Neural progenitor cell (in vitro differentiated cells): Measurements from ENCODE around the gene EML5. TPM values are rescaled to one million over a fixed set of nuclear protein-coding genes. Genes with fewer than 3 reads are reported as not detected.

ENCODE experiments used
- DNase-seq: peaks from one replicate; pipeline ENCODE4 v3.0.0-alpha.2; 2016; ENCODE audit warnings: low spot score
- H2AFZ ChIP-seq: fragments of 200-600 bp; sonication (generic); replicated peaks from 2 replicates; pipeline ENCODE4 v1.6.1; 2016; ENCODE audit warnings: antibody characterized with exemption
- H3F3A ChIP-seq: fragments of 200-600 bp; sonication (generic); 2 replicates; pipeline ENCODE4 v1.6.1; 2016; ENCODE audit warnings: antibody characterized with exemption, low read depth
- H3K27ac ChIP-seq: fragments of 200-600 bp; sonication (generic); 2 replicates; pipeline ENCODE4 v1.5.1; 2016; ENCODE audit warnings: mild to moderate bottlenecking
- H3K27me3 ChIP-seq: fragments of 200-600 bp; sonication (generic); 2 replicates; pipeline ENCODE4 v1.6.1; 2016; ENCODE audit warnings: mild to moderate bottlenecking, moderate library complexity
- H3K36me3 ChIP-seq: fragments of 200-600 bp; sonication (generic); 2 replicates; pipeline ENCODE4 v1.5.1; 2016
- H3K4me1 ChIP-seq: fragments of 200-600 bp; sonication (generic); 2 replicates; pipeline ENCODE4 v1.6.1; 2016; ENCODE audit warnings: mixed run types
- H3K4me2 ChIP-seq: fragments of 200-600 bp; sonication (generic); 2 replicates; pipeline ENCODE4 v1.6.1; 2016
- H3K4me3 ChIP-seq: fragments of 200-600 bp; sonication (generic); 2 replicates; pipeline ENCODE4 v1.5.1; 2016
- H3K79me2 ChIP-seq: fragments of 200-600 bp; sonication (generic); 2 replicates; pipeline ENCODE4 v1.6.1; 2016; ENCODE audit warnings: low read depth
- H3K9ac ChIP-seq: fragments of 200-600 bp; sonication (generic); 2 replicates; pipeline ENCODE4 v1.6.1; 2016
- H3K9me3 ChIP-seq: fragments of 200-600 bp; sonication (generic); 2 replicates; pipeline ENCODE4 v1.5.1; 2016; ENCODE audit warnings: low read depth
- H4K20me1 ChIP-seq: fragments of 200-600 bp; sonication (generic); 2 replicates; pipeline ENCODE4 v1.6.1; 2016; ENCODE audit warnings: low read depth
- H3K27ac Mint-ChIP-seq: 3 replicates; pipeline ENCODE4 v1.8.0; 2021; ENCODE audit warnings: mixed read lengths
- H3K27me3 Mint-ChIP-seq: 2 replicates; pipeline ENCODE4 v1.8.0; 2022; ENCODE audit warnings: low read depth, mild to moderate bottlenecking, inconsistent platforms, moderate library complexity, mixed read lengths; ENCODE audit not compliant: insufficient read depth
- H3K36me3 Mint-ChIP-seq: 3 replicates; pipeline ENCODE4 v1.8.0; 2021; ENCODE audit warnings: mixed read lengths
- H3K4me1 Mint-ChIP-seq: 3 replicates; pipeline ENCODE4 v1.8.0; 2021; ENCODE audit warnings: mixed read lengths
- H3K4me3 Mint-ChIP-seq: 3 replicates; pipeline ENCODE4 v1.8.0; 2021; ENCODE audit warnings: mild to moderate bottlenecking, moderate library complexity, mixed read lengths
- H3K9me3 Mint-ChIP-seq: 3 replicates; pipeline ENCODE4 v1.8.0; 2020; ENCODE audit warnings: mixed read lengths
- CTCF ChIP-seq: fragments of 200-600 bp; sonication (generic); IDR thresholded peaks from 2 replicates; pipeline ENCODE4 v1.5.1; 2017; ENCODE audit warnings: antibody characterized with exemption, mild to moderate bottlenecking
- EZH2 ChIP-seq: fragments of 200-600 bp; sonication (generic); IDR thresholded peaks from 2 replicates; pipeline ENCODE4 v1.6.1; 2017; ENCODE audit warnings: antibody characterized with exemption, mild to moderate bottlenecking, moderate library complexity
- EZH2phosphoT487 ChIP-seq: fragments of 200-600 bp; sonication (generic); IDR thresholded peaks from 2 replicates; pipeline ENCODE4 v1.6.1; 2017; ENCODE audit warnings: antibody characterized with exemption
- total RNA-seq: library from RNA; depleted of rRNA; stranded (reverse); fragments of >200 nt; gene quantifications from 2 replicates; pipeline ENCODE4 v1.2.3, GENCODE V29; 2015; ENCODE audit warnings: low replicate concordance

EML5 gene
- total RNA-seq, 1 donor from 2014 or later, result 0.71 TPM

GRCh38 chr14:88737245-88737644, 55.5 kb downstream of the EML5 start:
- no peak overlapping the region for H3K27ac Mint-ChIP-seq
- no peaks in the 10 kb centered on the region for H3K27me3 Mint-ChIP-seq
- Histone ChIP-seq H2AFZ (no peak overlapping the region), H3K79me2 (no peaks in the 10 kb centered on the region), H3K27me3 (no peaks in the 10 kb centered on the region), H4K20me1 (no peaks in the 10 kb centered on the region), H3K4me2 (no peak overlapping the region), H3F3A (no peaks in the 10 kb centered on the region), H3K9me3 (no peaks in the 10 kb centered on the region), H3K4me1 (no peaks in the 10 kb centered on the region), H3K27ac (no peak overlapping the region), H3K9ac (no peak overlapping the region), H3K36me3 (no peaks in the 10 kb centered on the region), H3K4me3 (no peak overlapping the region)
- no peaks in the 10 kb centered on the region for H3K36me3 Mint-ChIP-seq
- H3K4me1 Mint-ChIP-seq, result no peaks in the 10 kb centered on the region
- H3K4me3 Mint-ChIP-seq, result no peak overlapping the region
- no peaks in the 10 kb centered on the region for H3K9me3 Mint-ChIP-seq
- no peak for TF ChIP-seq CTCF
- TF ChIP-seq EZH2, result no peak
- no peak for TF ChIP-seq EZH2phosphoT487
- no peak for DNase-seq

- H3K27ac ChIP-seq, result no peak overlapping the region
- no peaks in the 10 kb centered on the region for H3K4me1 Mint-ChIP-seq
- no peaks in the 10 kb centered on the region for H3K4me1 ChIP-seq
- no peak overlapping the region for H3K4me3 ChIP-seq
- no peaks in the 10 kb centered on the region for H3K27me3 ChIP-seq
- DNase-seq, result no peak
- H3K79me2 ChIP-seq, result no peaks in the 10 kb centered on the region
- no peaks in the 10 kb centered on the region for H3K36me3 Mint-ChIP-seq
- no peak overlapping the region for H3K4me3 Mint-ChIP-seq
- no peak overlapping the region for H2AFZ ChIP-seq
- H3K27me3 Mint-ChIP-seq, result no peaks in the 10 kb centered on the region
- no peaks in the 10 kb centered on the region for H3K36me3 ChIP-seq
- no peaks in the 10 kb centered on the region for H4K20me1 ChIP-seq
- TF ChIP-seq EZH2phosphoT487 (no peak), CTCF (no peak), EZH2 (no peak)
- no peaks in the 10 kb centered on the region for H3F3A ChIP-seq
- H3K9me3 ChIP-seq, result no peaks in the 10 kb centered on the region
- H3K9ac ChIP-seq, result no peak overlapping the region
- no peak overlapping the region for H3K27ac Mint-ChIP-seq
- no peak overlapping the region for H3K4me2 ChIP-seq
- H3K9me3 Mint-ChIP-seq, result no peaks in the 10 kb centered on the region
These were observed 59.6 kb downstream of the EML5 start for GRCh38 chr14:88733121-88733520.

- Histone ChIP-seq H3K4me3 (no peak overlapping the region), H3K79me2 (no peaks in the 10 kb centered on the region), H2AFZ (no peak overlapping the region), H4K20me1 (no peaks in the 10 kb centered on the region), H3K27ac (no peak overlapping the region), H3K4me1 (no peaks in the 10 kb centered on the region), H3K36me3 (no peaks in the 10 kb centered on the region), H3K9ac (no peak overlapping the region), H3K4me2 (no peak overlapping the region), H3K9me3 (no peaks in the 10 kb centered on the region), H3K27me3 (no peaks in the 10 kb centered on the region), H3F3A (no peaks in the 10 kb centered on the region)
- Mint-ChIP-seq H3K4me1 (no peaks in the 10 kb centered on the region), H3K36me3 (no peaks in the 10 kb centered on the region), H3K4me3 (no peak overlapping the region), H3K9me3 (no peaks in the 10 kb centered on the region), H3K27me3 (no peaks in the 10 kb centered on the region), H3K27ac (no peak overlapping the region)
- TF ChIP-seq CTCF (peak; percentile 2), EZH2phosphoT487 (no peak), EZH2 (no peak)
- DNase-seq, result no peak
These were observed 63.6 kb downstream of the EML5 start for GRCh38 chr14:88729159-88729558.
